Gastrocnemius medialis (tissue), 4 donors: Measurements from ENCODE around the gene SDK2. TPM values are rescaled to one million over a fixed set of nuclear protein-coding genes. Genes with fewer than 3 reads are reported as not detected.
A peak's percentile ranks its signal among the peaks of the same experiment; 100 is the strongest.
"Not testable (repeated sequence)": the region's sequence is repeated elsewhere in the genome, so short reads cannot be mapped to it uniquely, and the experiment has no call there.

Source experiments
- ATAC-seq, 2 donors: fragments of 150-250 bp; one replicate each; pipeline ENCODE4 v1.9.1; 2016
- DNase-seq, 2 donors: peaks; one replicate each; pipeline ENCODE4 v3.0.0-alpha.2; 2019
- H3K27ac ChIP-seq, 4 donors: fragments of 200-600 bp; sonication (generic); 1 replicate in 1 of 4; 2 replicates in 3 of 4; pipeline ENCODE4 v1.5.1; 2016 to 2018; ENCODE audit warnings: mild to moderate bottlenecking in 2 of 4, moderate library complexity in 1 of 4
- H3K27me3 ChIP-seq, 3 donors: fragments of 200-600 bp; sonication (generic) in 2 of 3; 1 replicate in 1 of 3; 2 replicates in 2 of 3; pipeline versions ENCODE4 v1.5.1 to v1.6.0; 2016 to 2019; ENCODE audit warnings: mild to moderate bottlenecking in 1 of 3, moderate library complexity in 1 of 3
- H3K36me3 ChIP-seq, 2 donors: fragments of 200-600 bp; sonication (generic) in 1 of 2; one replicate each; pipeline ENCODE4 v1.5.1; 2017 to 2018
- H3K4me1 ChIP-seq, 2 donors: fragments of 200-600 bp; sonication (generic) in 1 of 2; one replicate each; pipeline ENCODE4 v1.5.1; 2016 to 2017; ENCODE audit warnings: mild to moderate bottlenecking in 2 of 2
- H3K4me3 ChIP-seq, 4 donors: fragments of 200-600 bp; sonication (generic) in 3 of 4; 1 replicate in 1 of 4; 2 replicates in 3 of 4; pipeline ENCODE4 v1.5.1; 2016 to 2019; ENCODE audit warnings: mild to moderate bottlenecking in 2 of 4
- H3K9me3 ChIP-seq, 3 donors: fragments of 200-600 bp; sonication (generic) in 2 of 3; 1 replicate in 1 of 3; 2 replicates in 2 of 3; pipeline ENCODE4 v1.5.1; 2016 to 2019
- POLR2A ChIP-seq, 2 donors: fragments of 450-650 bp; IDR thresholded peaks; one replicate each; pipeline ENCODE4 v1.6.1; 2017; ENCODE audit warnings: antibody characterized with exemption in 2 of 2, mild to moderate bottlenecking in 2 of 2, moderate library complexity in 2 of 2
- in situ Hi-C, 4 donors: fragments of 200-750 bp; cut with MboI; loops; one replicate each; pipeline versions ENCODE4 v1.15.0 to v1.8.0; 2017; ENCODE audit warnings: low sequenced_read_pairs in 4 of 4
- intact Hi-C: fragments of 100-400 bp; cut with DNase I; formaldehyde crosslinking; loops from one replicate; pipeline ENCODE4 v1.15.1; 2023; ENCODE audit warnings: low total_unique reads
- total RNA-seq, 4 donors: library from RNA; depleted of rRNA; stranded (reverse); fragments of >200 nt; gene quantifications; one replicate each; pipeline versions ENCODE4 v1.1.0 to v1.2.3, GENCODE V29; 2016
- TF ChIP-seq, protein P1 (sequence below), 5 experiments: fragments of 450-650 bp in 3 of 5; fragments of 200-600 bp in 2 of 5; sonication (generic) in 2 of 5; IDR thresholded peaks in 4 of 5; conservative IDR thresholded peaks in 1 of 5; 1 replicate in 4 of 5; 2 replicates in 1 of 5; pipeline ENCODE4 v1.5.1; 2016 to 2019; ENCODE audit warnings: antibody characterized with exemption in 5 of 5, mild to moderate bottlenecking in 3 of 5, moderate library complexity in 3 of 5

SDK2 gene
- total RNA-seq, 4 donors from 2014 or later, result 0.02 to 0.31 (median 0.13) TPM

- in situ Hi-C loops, result loop anchor here in 1 of 4 donors (10.0 kb wide), 1 partner anchor 59 kb away; no protein-coding TSS in a partner anchor
- no peak for ATAC-seq
Observed at GRCh38 chr17:73313526-73314127, 330.6 kb downstream of the SDK2 start.

DNA sequence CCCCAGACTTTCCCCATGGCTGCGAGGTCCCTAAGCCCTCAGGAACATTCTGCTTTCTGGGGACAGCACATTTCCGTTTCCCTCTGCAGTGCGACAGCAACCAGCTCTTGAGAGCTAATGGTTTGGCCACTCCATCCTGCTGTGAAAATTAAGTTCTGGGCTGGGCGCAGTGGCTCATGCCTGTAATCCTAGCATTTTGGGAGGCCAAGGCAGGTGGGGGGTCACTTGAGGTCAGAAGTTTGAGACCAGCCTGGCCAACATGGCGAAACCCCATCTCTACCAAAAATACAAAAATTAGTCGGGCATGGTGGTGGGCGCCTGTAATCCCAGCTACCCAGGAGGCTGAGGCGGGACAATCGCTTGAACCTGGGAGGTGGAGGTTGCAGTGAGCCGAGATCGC lies 331.4 kb downstream of the SDK2 start:
- intact Hi-C loops (loop anchor here (1.0 kb wide), 1 partner anchor 81 kb away; a partner anchor contains a TSS), in situ Hi-C loops (loop anchor here in 1 of 4 donors (10.0 kb wide), 1 partner anchor 58 kb away; no protein-coding TSS in a partner anchor)
- not testable (repeated sequence) for DNase-seq, H3K4me3 ChIP-seq, H3K27me3 ChIP-seq, H3K9me3 ChIP-seq, ATAC-seq, H3K36me3 ChIP-seq
- Histone ChIP-seq H3K4me1 (peaks cover 19 to 24% of the 10 kb centered on the region in 2 donors), H3K27ac (peak overlapping the region; percentile 92 to 100 (median 98))

More at GRCh38 chr17:73313526-73314127, 330.6 kb downstream of the SDK2 start:
- peaks cover 12 to 17% of the 10 kb centered on the region in 2 donors for H3K4me1 ChIP-seq
- no peaks in the 10 kb centered on the region for H3K36me3 ChIP-seq
- no peak overlapping the region for H3K27ac ChIP-seq
- no peak for DNase-seq
- H3K9me3 ChIP-seq, result no peaks in the 10 kb centered on the region
- intact Hi-C loops, result no loop called here
- H3K4me3 ChIP-seq, result no peak overlapping the region
- TF ChIP-seq POLR2A (IDR thresholded peaks at IDR 0.05), result no peak
- TF ChIP-seq, protein P1, sequence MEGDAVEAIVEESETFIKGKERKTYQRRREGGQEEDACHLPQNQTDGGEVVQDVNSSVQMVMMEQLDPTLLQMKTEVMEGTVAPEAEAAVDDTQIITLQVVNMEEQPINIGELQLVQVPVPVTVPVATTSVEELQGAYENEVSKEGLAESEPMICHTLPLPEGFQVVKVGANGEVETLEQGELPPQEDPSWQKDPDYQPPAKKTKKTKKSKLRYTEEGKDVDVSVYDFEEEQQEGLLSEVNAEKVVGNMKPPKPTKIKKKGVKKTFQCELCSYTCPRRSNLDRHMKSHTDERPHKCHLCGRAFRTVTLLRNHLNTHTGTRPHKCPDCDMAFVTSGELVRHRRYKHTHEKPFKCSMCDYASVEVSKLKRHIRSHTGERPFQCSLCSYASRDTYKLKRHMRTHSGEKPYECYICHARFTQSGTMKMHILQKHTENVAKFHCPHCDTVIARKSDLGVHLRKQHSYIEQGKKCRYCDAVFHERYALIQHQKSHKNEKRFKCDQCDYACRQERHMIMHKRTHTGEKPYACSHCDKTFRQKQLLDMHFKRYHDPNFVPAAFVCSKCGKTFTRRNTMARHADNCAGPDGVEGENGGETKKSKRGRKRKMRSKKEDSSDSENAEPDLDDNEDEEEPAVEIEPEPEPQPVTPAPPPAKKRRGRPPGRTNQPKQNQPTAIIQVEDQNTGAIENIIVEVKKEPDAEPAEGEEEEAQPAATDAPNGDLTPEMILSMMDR (IDR thresholded peaks at IDR 0.05 in 4 of 5, conservative IDR thresholded peaks at IDR 0.05 in 1 of 5), result no peak
- H3K27me3 ChIP-seq, result no peaks in the 10 kb centered on the region

GRCh38 chr17:73311781-73312641 lies 332.2 kb downstream of the SDK2 start, which contains the start of gene CDC42EP4:
Gene CDC42EP4 (minus strand): TSS chr17:73312001. CDS start chr17:73286500, 25,501 bp downstream.
- TF ChIP-seq, protein P1 (IDR thresholded peaks at IDR 0.05 in 4 of 5, conservative IDR thresholded peaks at IDR 0.05 in 1 of 5), result no peak
- peak; percentile 97 to 98 for TF ChIP-seq POLR2A (IDR thresholded peaks at IDR 0.05)
- no peaks in the 10 kb centered on the region for H3K36me3 ChIP-seq
- peak; percentile 80 to 83 for ATAC-seq
- H3K9me3 ChIP-seq, result no peaks in the 10 kb centered on the region
- intact Hi-C loops, result loop anchor here (1.0 to 2.0 kb wide), 4 partner anchors 19 to 119 kb away; partner anchors contain the start of gene COG1
- in situ Hi-C loops, result loop anchor here in 1 of 4 donors (10.0 kb wide), 1 partner anchor 57 kb away; no protein-coding TSS in a partner anchor
- H3K27me3 ChIP-seq, result no peaks in the 10 kb centered on the region
- peaks cover 19 to 33% of the 10 kb centered on the region in 2 donors for H3K4me1 ChIP-seq
- peak; percentile 92 to 94 for DNase-seq
- H3K27ac ChIP-seq, result peak within 1 kb of the TSS; percentile 92 to 100 (median 98)
- H3K4me3 ChIP-seq, result peak within 1 kb of the TSS; percentile 82 to 100 (median 94)

DNA sequence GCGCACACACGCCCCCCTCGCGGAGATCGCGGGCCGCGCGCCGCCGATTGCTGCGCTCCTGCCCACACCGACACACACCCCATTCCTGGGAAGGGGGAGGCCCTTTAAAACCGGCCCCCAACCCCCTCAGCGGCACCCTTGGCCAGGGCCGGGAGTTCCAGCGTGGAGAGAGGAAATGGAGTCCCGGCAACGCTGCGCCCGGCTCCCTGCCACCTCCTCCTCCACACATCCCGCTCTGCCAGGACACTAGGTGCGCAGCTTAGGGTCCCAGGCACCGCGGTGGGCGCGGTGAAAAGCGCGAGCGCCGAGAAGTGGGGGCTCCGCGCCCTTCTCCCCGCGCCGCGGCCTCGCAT lies 332.8 kb downstream of the SDK2 start:
- no peak for TF ChIP-seq POLR2A (IDR thresholded peaks at IDR 0.05)
- TF ChIP-seq, protein P1 (IDR thresholded peaks at IDR 0.05 in 4 of 5, conservative IDR thresholded peaks at IDR 0.05 in 1 of 5), result no peak
- DNase-seq (no peak), ATAC-seq (peak; percentile 46)
- H3K4me1 ChIP-seq, result peaks cover 22 to 38% of the 10 kb centered on the region in 2 donors
- H3K4me3 ChIP-seq, result peak overlapping the region; percentile 82 to 100 (median 94)
- peak overlapping the region; percentile 92 to 100 (median 98) for H3K27ac ChIP-seq
- intact Hi-C loops (loop anchor here (2.0 kb wide), 3 partner anchors 19 to 119 kb away; partner anchors contain the start of gene COG1), in situ Hi-C loops (loop anchor here in 1 of 4 donors (10.0 kb wide), 1 partner anchor 57 kb away; no protein-coding TSS in a partner anchor)
- no peaks in the 10 kb centered on the region for H3K36me3 ChIP-seq
- H3K9me3 ChIP-seq, result no peaks in the 10 kb centered on the region
- no peaks in the 10 kb centered on the region for H3K27me3 ChIP-seq
